ENCODE data around the gene ZGPAT. TPM values are rescaled to one million over a fixed set of nuclear protein-coding genes. Genes with fewer than 3 reads are reported as not detected.

The ZGPAT gene
- total and polyA plus RNA-seq, 2 of the 13 experiments (the other 11 are each of a cell fraction or from before 2014, with no cell fraction given): 23.0 to 41.9 TPM

DNA sequence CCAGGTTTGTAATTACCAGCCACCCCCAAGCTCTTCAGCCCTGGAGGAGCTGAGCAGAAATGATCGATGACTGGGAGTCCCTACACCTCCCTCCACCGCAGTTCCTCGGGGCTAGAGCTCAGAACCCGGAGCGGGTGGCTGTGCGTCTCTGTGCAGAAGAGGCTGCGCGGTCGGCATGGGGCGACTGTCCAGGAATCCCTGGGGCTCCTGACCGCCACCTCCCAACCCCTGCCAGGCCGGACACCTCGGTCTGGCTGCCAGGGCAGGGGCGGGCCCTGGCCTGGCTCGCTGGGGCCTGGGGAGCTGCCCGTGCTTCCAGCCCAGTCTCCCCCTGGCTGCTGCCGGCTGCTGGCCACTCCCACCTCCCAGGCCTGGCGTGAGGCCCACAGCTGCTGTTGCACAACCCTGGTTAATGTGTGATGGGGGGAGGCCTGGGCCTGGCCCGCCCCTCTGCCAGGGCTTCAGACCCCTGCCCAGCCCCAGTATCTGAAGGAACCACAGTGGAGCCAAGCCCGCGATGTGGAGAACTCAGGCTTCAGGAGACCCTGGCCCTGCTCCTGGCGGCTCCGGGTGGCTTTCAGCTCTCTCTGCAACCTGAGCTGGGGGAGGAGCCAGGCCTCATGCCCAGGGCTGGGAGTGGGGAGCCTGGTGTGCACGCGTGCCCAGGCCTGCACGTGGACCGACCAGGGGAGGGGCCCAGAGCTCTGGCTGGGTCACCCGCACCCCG, 33.0 kb downstream of the ZGPAT start (continued):
- TF ChIP-seq MAF1 (CRISPR knock-in tag; IDR thresholded peaks at IDR 0.05; ENCODE audit: borderline replicate concordance) (peak; percentile 96; the same call in 1 of the 2 replicates), POLR2G (IDR thresholded peaks at IDR 0.05; ENCODE audit: low read depth, low read length) (peak; percentile 87), KLF12 (CRISPR knock-in tag; IDR thresholded peaks at IDR 0.05; ENCODE audit: borderline replicate concordance) (peak; percentile 99), SP1 (IDR thresholded peaks at IDR 0.05) (no peak), SP1 (CRISPR knock-in tag; IDR thresholded peaks at IDR 0.05) (peak; percentile 98), ZBTB42 (CRISPR knock-in tag; IDR thresholded peaks at IDR 0.05) (0 out of 2 replicates have a peak, but pooled peaks have one; percentile 64), HDAC2 (CRISPR knock-in tag; IDR thresholded peaks at IDR 0.05) (peak; percentile 99), NR3C1 (CRISPR knock-in tag; IDR thresholded peaks at IDR 0.05) (peak; percentile 87; the same call in 1 of the 2 replicates), MTF1 (CRISPR knock-in tag; IDR thresholded peaks at IDR 0.05) (peak; percentile 81; the same call in 1 of the 2 replicates), ZNF703 (CRISPR knock-in tag; IDR thresholded peaks at IDR 0.05; ENCODE audit: borderline replicate concordance) (peak; percentile 47; the same call in 1 of the 2 replicates), MIER3 (CRISPR knock-in tag; IDR thresholded peaks at IDR 0.05; ENCODE audit: borderline replicate concordance) (peak; percentile 96; the same call in 1 of the 2 replicates), MAFF (IDR thresholded peaks at IDR 0.05; ENCODE audit: low read depth, low read length) (no peak), ZNF883 (CRISPR knock-in tag; IDR thresholded peaks at IDR 0.05; ENCODE audit: not compliant biosample characterization) (peak; percentile 99), ZNF841 (CRISPR knock-in tag; IDR thresholded peaks at IDR 0.05; ENCODE audit: borderline replicate concordance) (no peak), RFX5 (IDR thresholded peaks at IDR 0.05; ENCODE audit: low read depth, low read length) (no peak), ZNF552 (CRISPR knock-in tag; IDR thresholded peaks at IDR 0.05; ENCODE audit: borderline replicate concordance) (no peak; the same call in 1 of the 2 replicates), ZNF468 (CRISPR knock-in tag; IDR thresholded peaks at IDR 0.05) (peak; percentile 56; the same call in 1 of the 2 replicates), ZNF775 (CRISPR knock-in tag; IDR thresholded peaks at IDR 0.05; ENCODE audit: borderline replicate concordance) (no peak), MTA3 (CRISPR knock-in tag; IDR thresholded peaks at IDR 0.05) (no peak), HOXA9 (CRISPR knock-in tag; IDR thresholded peaks at IDR 0.05; ENCODE audit: borderline replicate concordance) (no peak), ZFP36L1 (CRISPR knock-in tag; IDR thresholded peaks at IDR 0.05) (peak; percentile 86; the same call in 1 of the 2 replicates), ZNF547 (CRISPR knock-in tag; IDR thresholded peaks at IDR 0.05) (peak; percentile 81; the same call in 1 of the 2 replicates), ZNF557 (CRISPR knock-in tag; IDR thresholded peaks at IDR 0.05) (peak; percentile 95; the same call in 1 of the 2 replicates), ZNF30 (CRISPR knock-in tag; IDR thresholded peaks at IDR 0.05) (no peak), TRIM24 (CRISPR knock-in tag; IDR thresholded peaks at IDR 0.05) (no peak)
- TF ChIP-seq, protein P1, sequence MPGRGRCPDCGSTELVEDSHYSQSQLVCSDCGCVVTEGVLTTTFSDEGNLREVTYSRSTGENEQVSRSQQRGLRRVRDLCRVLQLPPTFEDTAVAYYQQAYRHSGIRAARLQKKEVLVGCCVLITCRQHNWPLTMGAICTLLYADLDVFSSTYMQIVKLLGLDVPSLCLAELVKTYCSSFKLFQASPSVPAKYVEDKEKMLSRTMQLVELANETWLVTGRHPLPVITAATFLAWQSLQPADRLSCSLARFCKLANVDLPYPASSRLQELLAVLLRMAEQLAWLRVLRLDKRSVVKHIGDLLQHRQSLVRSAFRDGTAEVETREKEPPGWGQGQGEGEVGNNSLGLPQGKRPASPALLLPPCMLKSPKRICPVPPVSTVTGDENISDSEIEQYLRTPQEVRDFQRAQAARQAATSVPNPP (CRISPR knock-in tag; IDR thresholded peaks at IDR 0.05): peak; percentile 84
- TF ChIP-seq, protein P2, sequence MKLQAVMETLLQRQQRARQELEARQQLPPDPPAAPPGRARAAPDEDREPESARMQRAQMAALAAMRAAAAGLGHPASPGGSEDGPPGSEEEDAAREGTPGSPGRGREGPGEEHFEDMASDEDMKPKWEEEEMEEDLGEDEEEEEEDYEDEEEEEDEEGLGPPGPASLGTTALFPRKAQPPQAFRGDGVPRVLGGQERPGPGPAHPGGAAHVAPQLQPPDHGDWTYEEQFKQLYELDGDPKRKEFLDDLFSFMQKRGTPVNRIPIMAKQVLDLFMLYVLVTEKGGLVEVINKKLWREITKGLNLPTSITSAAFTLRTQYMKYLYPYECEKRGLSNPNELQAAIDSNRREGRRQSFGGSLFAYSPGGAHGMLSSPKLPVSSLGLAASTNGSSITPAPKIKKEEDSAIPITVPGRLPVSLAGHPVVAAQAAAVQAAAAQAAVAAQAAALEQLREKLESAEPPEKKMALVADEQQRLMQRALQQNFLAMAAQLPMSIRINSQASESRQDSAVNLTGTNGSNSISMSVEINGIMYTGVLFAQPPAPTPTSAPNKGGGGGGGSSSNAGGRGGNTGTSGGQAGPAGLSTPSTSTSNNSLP (IDR thresholded peaks at IDR 0.05; ENCODE audit: low read depth, low read length): no peak
- TF ChIP-seq, protein P3, sequence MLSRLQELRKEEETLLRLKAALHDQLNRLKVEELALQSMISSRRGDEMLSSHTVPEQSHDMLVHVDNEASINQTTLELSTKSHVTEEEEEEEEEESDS (CRISPR knock-in tag; IDR thresholded peaks at IDR 0.05; ENCODE audit: borderline replicate concordance): no peak; the same call in 1 of the 2 replicates
- TF ChIP-seq, protein P4, sequence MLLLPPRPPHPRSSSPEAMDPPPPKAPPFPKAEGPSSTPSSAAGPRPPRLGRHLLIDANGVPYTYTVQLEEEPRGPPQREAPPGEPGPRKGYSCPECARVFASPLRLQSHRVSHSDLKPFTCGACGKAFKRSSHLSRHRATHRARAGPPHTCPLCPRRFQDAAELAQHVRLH (CRISPR knock-in tag; IDR thresholded peaks at IDR 0.05; ENCODE audit: borderline replicate concordance, low read depth): peak; percentile 95
